Smooth muscle cell (in vitro differentiated cells): ENCODE measurements around the gene NDUFA3. TPM values are rescaled to one million over a fixed set of nuclear protein-coding genes. Genes with fewer than 3 reads are reported as not detected.

Experiments used
- DNase-seq: peaks from one replicate; lab custom pipeline; 2025; ENCODE audit not compliant: unreplicated experiment; lab: John Stamatoyannopoulos, UW
- H2AFZ ChIP-seq: fragments of 200-600 bp; sonication (generic); 2 replicates; pipeline ENCODE4 v1.6.0; 2016; ENCODE audit warnings: antibody characterized with exemption, low read depth, mild to moderate bottlenecking
- H3F3A ChIP-seq: fragments of 200-600 bp; sonication (generic); 2 replicates; pipeline ENCODE4 v1.6.0; 2017; ENCODE audit warnings: antibody characterized with exemption, low read depth
- H3K27ac ChIP-seq: fragments of 200-600 bp; sonication (generic); 2 replicates; pipeline ENCODE4 v1.5.1; 2016; ENCODE audit warnings: low read depth, mild to moderate bottlenecking
- H3K27me3 ChIP-seq: fragments of 200-600 bp; sonication (generic); 2 replicates; pipeline ENCODE4 v1.6.1; 2016; ENCODE audit warnings: low read depth, mild to moderate bottlenecking
- H3K36me3 ChIP-seq: fragments of 200-600 bp; sonication (generic); 2 replicates; pipeline ENCODE4 v1.5.1; 2016; ENCODE audit warnings: low read depth
- H3K4me1 ChIP-seq: fragments of 200-600 bp; sonication (generic); 2 replicates; pipeline ENCODE4 v1.5.1; 2016; ENCODE audit warnings: low read depth
- H3K4me2 ChIP-seq: fragments of 200-600 bp; sonication (generic); 2 replicates; pipeline ENCODE4 v1.6.0; 2016; ENCODE audit warnings: mild to moderate bottlenecking
- H3K4me3 ChIP-seq: fragments of 200-600 bp; sonication (generic); 2 replicates; pipeline ENCODE4 v1.5.1; 2016; ENCODE audit warnings: mild to moderate bottlenecking
- H3K79me2 ChIP-seq: fragments of 200-600 bp; sonication (generic); 2 replicates; pipeline ENCODE4 v1.6.0; 2016; ENCODE audit warnings: low read depth, mild to moderate bottlenecking
- H3K9ac ChIP-seq: fragments of 200-600 bp; sonication (generic); 2 replicates; pipeline ENCODE4 v1.6.0; 2016; ENCODE audit warnings: low read depth
- H3K9me3 ChIP-seq: fragments of 200-600 bp; sonication (generic); replicated peaks from 2 replicates; pipeline ENCODE4 v1.5.1; 2016; ENCODE audit warnings: low read depth
- H4K20me1 ChIP-seq: fragments of 200-600 bp; sonication (generic); 2 replicates; pipeline ENCODE4 v1.6.0; 2016; ENCODE audit warnings: low read depth
- CTCF ChIP-seq: fragments of 200-600 bp; sonication (generic); IDR thresholded peaks from 2 replicates; pipeline ENCODE4 v1.5.1; 2017; ENCODE audit warnings: borderline replicate concordance, mild to moderate bottlenecking, antibody characterized with exemption; ENCODE audit not compliant: insufficient read depth, poor library complexity, severe bottlenecking
- WGBS: methylation state at CpG from one replicate; pipeline ENCODE4 v1.1.7; 2016; ENCODE audit warnings: low lambda C conversion rate; 5-methylcytosine and 5-hydroxymethylcytosine counted together
- polyA plus RNA-seq: library from polyadenylated mRNA; unstranded; fragments of >200 nt; fragmentation: Nextera tagmentation; extraction: Ambion mirVana; gene quantifications from 2 replicates; pipeline ENCODE4 v1.2.1, GENCODE V29; 2016
- total RNA-seq: library from RNA; depleted of rRNA; stranded (reverse); fragments of >200 nt; gene quantifications from 2 replicates; pipeline ENCODE4 v1.2.3, GENCODE V29; 2014

The NDUFA3 gene
- total and polyA plus RNA-seq, 2 experiments from 2014 or later, result 29.8 to 249 TPM

GRCh38 chr19:54114340-54115108 is 11.9 kb downstream of the NDUFA3 start:
- no peak overlapping the region for H3K27ac ChIP-seq

GRCh38 chr19:54115109-54116063 is 12.7 kb downstream of the NDUFA3 start, which contains the start of the genes PRPF31 and TFPT:
TSS of gene PRPF31 (plus strand) at chr19:54115754. CDS start at chr19:54118279, 2,525 bp downstream.
TSS of gene TFPT (minus strand) at chr19:54115657. CDS start at chr19:54115269, 388 bp downstream.
- peaks cover 32% of the 10 kb centered on the region for H3K79me2 ChIP-seq
- H4K20me1 ChIP-seq, result no peaks in the 10 kb centered on the region
- no peak for TF ChIP-seq CTCF
- DNase-seq, result peak; percentile 97
- H3K27ac ChIP-seq, result peak within 1 kb of the TSS; percentile 55
- under 1% methylated on average over 60 of the region's 60 CpGs for WGBS
- H3K4me3 ChIP-seq, result peak within 1 kb of the TSS; percentile 66
- peak within 1 kb of the TSS; percentile 91 for H3K4me2 ChIP-seq
- H3K27me3 ChIP-seq, result no peaks in the 10 kb centered on the region
- H3F3A ChIP-seq, result no peaks in the 10 kb centered on the region
- peaks cover 10% of the 10 kb centered on the region for H3K4me1 ChIP-seq
- no peaks in the 10 kb centered on the region for H3K9me3 ChIP-seq
- H2AFZ ChIP-seq, result peak within 1 kb of the TSS; percentile 70
- H3K9ac ChIP-seq, result peak within 1 kb of the TSS; percentile 79
- H3K36me3 ChIP-seq, result no peaks in the 10 kb centered on the region

More at GRCh38 chr19:54114340-54115108, 11.9 kb downstream of the NDUFA3 start:
- Histone ChIP-seq H3K27me3 (no peaks in the 10 kb centered on the region), H3K9ac (peak overlapping the region; percentile 79), H3F3A (no peaks in the 10 kb centered on the region), H3K9me3 (no peaks in the 10 kb centered on the region), H3K4me1 (peaks cover 10% of the 10 kb centered on the region), H3K4me3 (peak overlapping the region; percentile 66), H3K79me2 (peaks cover 32% of the 10 kb centered on the region), H2AFZ (peak overlapping the region; percentile 70), H4K20me1 (no peaks in the 10 kb centered on the region), H3K36me3 (no peaks in the 10 kb centered on the region), H3K4me2 (peak overlapping the region; percentile 91)
- WGBS, result 42% methylated on average over 25 of the region's 28 CpGs
- DNase-seq, result no peak
- no peak for TF ChIP-seq CTCF

GRCh38 chr19:54121259-54121658 is 18.6 kb downstream of the NDUFA3 start:
- no peaks in the 10 kb centered on the region for H3K36me3 ChIP-seq
- peaks cover 11% of the 10 kb centered on the region for H3K79me2 ChIP-seq
- H3K9ac ChIP-seq, result no peak overlapping the region
- peaks cover 4% of the 10 kb centered on the region for H3K4me1 ChIP-seq
- no peak overlapping the region for H3K4me3 ChIP-seq
- no peak overlapping the region for H2AFZ ChIP-seq
- 97% methylated on average over 10 of the region's 10 CpGs for WGBS
- H3K27me3 ChIP-seq, result no peaks in the 10 kb centered on the region
- H3K4me2 ChIP-seq, result no peak overlapping the region
- no peaks in the 10 kb centered on the region for H3F3A ChIP-seq
- H3K27ac ChIP-seq, result no peak overlapping the region
- DNase-seq, result no peak
- H4K20me1 ChIP-seq, result no peaks in the 10 kb centered on the region
- H3K9me3 ChIP-seq, result no peaks in the 10 kb centered on the region
- no peak for TF ChIP-seq CTCF
